ENCODE measurements around the gene OR56A4.

OR56A4 gene, protein sequence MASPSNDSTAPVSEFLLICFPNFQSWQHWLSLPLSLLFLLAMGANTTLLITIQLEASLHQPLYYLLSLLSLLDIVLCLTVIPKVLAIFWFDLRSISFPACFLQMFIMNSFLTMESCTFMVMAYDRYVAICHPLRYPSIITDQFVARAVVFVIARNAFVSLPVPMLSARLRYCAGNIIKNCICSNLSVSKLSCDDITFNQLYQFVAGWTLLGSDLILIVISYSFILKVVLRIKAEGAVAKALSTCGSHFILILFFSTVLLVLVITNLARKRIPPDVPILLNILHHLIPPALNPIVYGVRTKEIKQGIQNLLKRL

DNA sequence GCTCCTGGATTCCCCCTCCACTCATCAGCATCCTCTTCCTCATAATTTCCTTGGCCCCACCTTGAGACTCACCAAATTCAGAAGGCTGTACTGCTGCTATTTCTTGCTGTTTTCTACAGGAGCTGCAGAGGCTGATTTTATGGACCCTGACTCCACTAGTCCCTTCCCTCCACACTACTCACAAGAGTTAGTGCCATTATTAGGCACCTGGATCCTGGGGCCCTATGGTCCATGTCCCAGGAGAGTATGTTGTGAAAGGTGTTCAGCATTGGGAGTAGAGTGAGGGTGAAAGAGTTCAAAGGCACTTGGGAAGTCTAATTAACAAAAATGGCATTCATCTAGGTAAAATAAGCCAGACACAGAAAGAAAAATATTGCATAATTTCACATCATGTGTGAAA lies at the start of gene OR56A4:
Gene OR56A4 (minus strand): TSS at position 101 of the 400 bp plus-strand sequence. CDS start 3,954 bp downstream, outside the sequence.
- no peaks in the 10 kb centered on the region for H3F3A ChIP-seq (ENCODE audit: insufficient read depth)
- no peaks in the 10 kb centered on the region for H3K27me3 ChIP-seq (ENCODE audit: low read length)
- no peak within 1 kb of the TSS for H3K4me3 ChIP-seq (ENCODE audit: insufficient read depth, low read length, poor library complexity, severe bottlenecking)
- H3K27ac ChIP-seq (ENCODE audit: low read depth, low read length): no peak within 1 kb of the TSS
- no peaks in the 10 kb centered on the region for H3K36me3 ChIP-seq (ENCODE audit: low read length)
- no peak for TF ChIP-seq EZH2phosphoT487 (conservative IDR thresholded peaks at IDR 0.05; ENCODE audit: low read length)
- H3K9me2 ChIP-seq (replicated peaks; ENCODE audit: insufficient read depth, low read length): no peaks in the 10 kb centered on the region
- H3K79me2 ChIP-seq (ENCODE audit: insufficient read depth, low read length): no peaks in the 10 kb centered on the region
- H3K9ac ChIP-seq (ENCODE audit: low read length): no peak within 1 kb of the TSS
- H3K4me2 ChIP-seq (ENCODE audit: low read depth, low read length, poor library complexity, severe bottlenecking): no peak within 1 kb of the TSS
- no peaks in the 10 kb centered on the region for H3K9me3 ChIP-seq (ENCODE audit: insufficient read depth, low read length)
- no peaks in the 10 kb centered on the region for H4K20me1 ChIP-seq (ENCODE audit: low read depth, low read length)
- no peak within 1 kb of the TSS for H2AFZ ChIP-seq (ENCODE audit: low read depth, low read length, severe bottlenecking)

DNA sequence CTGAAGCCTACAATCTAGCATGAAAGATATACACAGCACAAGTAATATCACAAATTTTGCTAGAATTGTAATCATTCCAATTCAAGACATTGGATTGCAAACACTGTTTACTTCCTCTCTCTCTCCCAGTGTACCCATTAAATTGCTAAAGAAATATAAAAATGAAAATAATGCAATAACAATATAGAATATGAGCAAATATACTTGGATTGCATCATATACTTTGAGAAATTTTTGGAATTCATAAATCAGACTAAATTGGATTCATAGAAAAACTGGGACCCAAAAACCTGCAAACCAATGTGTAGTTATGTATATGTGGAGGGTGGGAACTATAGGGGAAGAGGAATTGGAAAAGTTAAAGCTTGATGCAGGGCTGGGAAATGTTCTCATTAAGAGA lies 48.8 kb upstream of the OR56A4 start:
- H3K27me3 ChIP-seq (ENCODE audit: low read length): no peaks in the 10 kb centered on the region
- no peak overlapping the region for H3K27ac ChIP-seq (ENCODE audit: low read depth, low read length)
- H3K79me2 ChIP-seq (ENCODE audit: insufficient read depth, low read length): no peaks in the 10 kb centered on the region
- no peaks in the 10 kb centered on the region for H4K20me1 ChIP-seq (ENCODE audit: low read depth, low read length)
- H3K4me2 ChIP-seq (ENCODE audit: low read depth, low read length, poor library complexity, severe bottlenecking): no peak overlapping the region
- no peak overlapping the region for H2AFZ ChIP-seq (ENCODE audit: low read depth, low read length, severe bottlenecking)
- TF ChIP-seq, protein P1, sequence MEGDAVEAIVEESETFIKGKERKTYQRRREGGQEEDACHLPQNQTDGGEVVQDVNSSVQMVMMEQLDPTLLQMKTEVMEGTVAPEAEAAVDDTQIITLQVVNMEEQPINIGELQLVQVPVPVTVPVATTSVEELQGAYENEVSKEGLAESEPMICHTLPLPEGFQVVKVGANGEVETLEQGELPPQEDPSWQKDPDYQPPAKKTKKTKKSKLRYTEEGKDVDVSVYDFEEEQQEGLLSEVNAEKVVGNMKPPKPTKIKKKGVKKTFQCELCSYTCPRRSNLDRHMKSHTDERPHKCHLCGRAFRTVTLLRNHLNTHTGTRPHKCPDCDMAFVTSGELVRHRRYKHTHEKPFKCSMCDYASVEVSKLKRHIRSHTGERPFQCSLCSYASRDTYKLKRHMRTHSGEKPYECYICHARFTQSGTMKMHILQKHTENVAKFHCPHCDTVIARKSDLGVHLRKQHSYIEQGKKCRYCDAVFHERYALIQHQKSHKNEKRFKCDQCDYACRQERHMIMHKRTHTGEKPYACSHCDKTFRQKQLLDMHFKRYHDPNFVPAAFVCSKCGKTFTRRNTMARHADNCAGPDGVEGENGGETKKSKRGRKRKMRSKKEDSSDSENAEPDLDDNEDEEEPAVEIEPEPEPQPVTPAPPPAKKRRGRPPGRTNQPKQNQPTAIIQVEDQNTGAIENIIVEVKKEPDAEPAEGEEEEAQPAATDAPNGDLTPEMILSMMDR (IDR thresholded peaks at IDR 0.05; ENCODE audit: insufficient read depth, low read length, poor library complexity, severe bottlenecking): no peak
- TF ChIP-seq EZH2phosphoT487 (conservative IDR thresholded peaks at IDR 0.05; ENCODE audit: low read length): no peak
- no peaks in the 10 kb centered on the region for H3K36me3 ChIP-seq (ENCODE audit: low read length)
- H3K4me3 ChIP-seq (ENCODE audit: insufficient read depth, low read length, poor library complexity, severe bottlenecking): no peak overlapping the region
- no peaks in the 10 kb centered on the region for H3K9me3 ChIP-seq (ENCODE audit: insufficient read depth, low read length)
- no peaks in the 10 kb centered on the region for H3F3A ChIP-seq (ENCODE audit: insufficient read depth)
- H3K9me2 ChIP-seq (replicated peaks; ENCODE audit: insufficient read depth, low read length): no peaks in the 10 kb centered on the region
- H3K9ac ChIP-seq (ENCODE audit: low read length): no peak overlapping the region

DNA sequence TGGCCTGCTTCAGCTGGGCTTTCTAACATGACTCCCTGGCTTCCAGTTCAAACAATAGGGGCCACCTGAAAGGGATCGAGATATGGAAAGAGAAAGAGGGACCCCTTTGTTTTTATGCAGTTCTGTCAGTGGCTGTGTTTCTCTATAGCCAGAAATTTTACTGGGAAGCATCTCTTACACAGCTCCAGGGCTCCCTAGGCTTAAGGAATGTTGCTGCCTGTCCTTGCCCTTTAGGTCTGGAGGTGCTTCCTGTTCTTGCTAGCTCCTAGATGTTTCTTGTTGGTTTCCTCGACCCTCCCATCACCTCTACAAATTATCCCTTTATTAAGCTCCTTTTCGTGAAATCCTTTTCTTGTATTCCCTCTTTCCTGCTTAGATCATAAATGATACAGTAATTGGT lies 45.6 kb upstream of the OR56A4 start:
- Histone ChIP-seq H3F3A (ENCODE audit: insufficient read depth) (no peaks in the 10 kb centered on the region), H4K20me1 (ENCODE audit: low read depth, low read length) (no peaks in the 10 kb centered on the region), H3K9me3 (ENCODE audit: insufficient read depth, low read length) (no peaks in the 10 kb centered on the region), H2AFZ (ENCODE audit: low read depth, low read length, severe bottlenecking) (no peak overlapping the region), H3K4me3 (ENCODE audit: insufficient read depth, low read length, poor library complexity, severe bottlenecking) (no peak overlapping the region), H3K9me2 (replicated peaks; ENCODE audit: insufficient read depth, low read length) (no peaks in the 10 kb centered on the region), H3K27ac (ENCODE audit: low read depth, low read length) (no peak overlapping the region), H3K79me2 (ENCODE audit: insufficient read depth, low read length) (no peaks in the 10 kb centered on the region), H3K36me3 (ENCODE audit: low read length) (no peaks in the 10 kb centered on the region), H3K9ac (ENCODE audit: low read length) (no peak overlapping the region), H3K4me2 (ENCODE audit: low read depth, low read length, poor library complexity, severe bottlenecking) (no peak overlapping the region), H3K27me3 (ENCODE audit: low read length) (no peaks in the 10 kb centered on the region)
- no peak for TF ChIP-seq EZH2phosphoT487 (conservative IDR thresholded peaks at IDR 0.05; ENCODE audit: low read length)
- TF ChIP-seq, protein P1 (IDR thresholded peaks at IDR 0.05; ENCODE audit: insufficient read depth, low read length, poor library complexity, severe bottlenecking): no peak

DNA sequence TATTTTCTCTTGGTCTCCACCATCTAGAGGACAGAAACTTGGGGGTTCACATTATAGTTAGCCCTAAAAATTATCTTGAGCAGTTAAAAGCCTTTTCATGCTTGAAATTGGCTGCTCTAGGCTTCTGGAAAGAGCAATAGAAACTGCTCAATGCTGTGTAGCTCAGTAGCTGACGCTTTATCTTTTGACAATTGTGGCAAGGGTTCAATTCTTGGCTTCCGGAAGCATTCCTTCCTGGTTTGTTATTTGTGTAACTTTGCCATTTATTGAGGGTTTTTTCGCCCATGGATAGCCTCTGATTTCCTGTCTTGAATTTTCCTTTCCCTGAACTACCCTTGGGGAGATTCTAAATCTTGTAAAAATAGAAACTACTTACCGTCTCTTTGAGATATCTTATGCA lies 34.1 kb upstream of the OR56A4 start:
- no peaks in the 10 kb centered on the region for H3K36me3 ChIP-seq (ENCODE audit: low read length)
- no peaks in the 10 kb centered on the region for H3K9me3 ChIP-seq (ENCODE audit: insufficient read depth, low read length)
- H3F3A ChIP-seq (ENCODE audit: insufficient read depth): no peaks in the 10 kb centered on the region
- H3K9ac ChIP-seq (ENCODE audit: low read length): no peak overlapping the region
- H3K79me2 ChIP-seq (ENCODE audit: insufficient read depth, low read length): no peaks in the 10 kb centered on the region
- H3K27me3 ChIP-seq (ENCODE audit: low read length): no peaks in the 10 kb centered on the region
- H2AFZ ChIP-seq (ENCODE audit: low read depth, low read length, severe bottlenecking): no peak overlapping the region
- H3K27ac ChIP-seq (ENCODE audit: low read depth, low read length): no peak overlapping the region
- no peaks in the 10 kb centered on the region for H4K20me1 ChIP-seq (ENCODE audit: low read depth, low read length)
- H3K9me2 ChIP-seq (replicated peaks; ENCODE audit: insufficient read depth, low read length): no peaks in the 10 kb centered on the region
- TF ChIP-seq, protein P1 (IDR thresholded peaks at IDR 0.05; ENCODE audit: insufficient read depth, low read length, poor library complexity, severe bottlenecking): no peak
- H3K4me2 ChIP-seq (ENCODE audit: low read depth, low read length, poor library complexity, severe bottlenecking): no peak overlapping the region
- H3K4me3 ChIP-seq (ENCODE audit: insufficient read depth, low read length, poor library complexity, severe bottlenecking): no peak overlapping the region

Measured in SU-DHL-6 (cell line).